HG03196 (cell line): ENCODE results near the gene METRN.
"Not testable (repeated sequence)": the region's sequence is repeated elsewhere in the genome, so short reads cannot be mapped to it uniquely, and the experiment has no call there.

Source experiments
- ATAC-seq: cut with Tn5 transposase; IDR thresholded peaks from one replicate; pipeline ENCODE4 v1.9.1; 2021; ENCODE audit not compliant: unreplicated experiment

Gene METRN

DNA sequence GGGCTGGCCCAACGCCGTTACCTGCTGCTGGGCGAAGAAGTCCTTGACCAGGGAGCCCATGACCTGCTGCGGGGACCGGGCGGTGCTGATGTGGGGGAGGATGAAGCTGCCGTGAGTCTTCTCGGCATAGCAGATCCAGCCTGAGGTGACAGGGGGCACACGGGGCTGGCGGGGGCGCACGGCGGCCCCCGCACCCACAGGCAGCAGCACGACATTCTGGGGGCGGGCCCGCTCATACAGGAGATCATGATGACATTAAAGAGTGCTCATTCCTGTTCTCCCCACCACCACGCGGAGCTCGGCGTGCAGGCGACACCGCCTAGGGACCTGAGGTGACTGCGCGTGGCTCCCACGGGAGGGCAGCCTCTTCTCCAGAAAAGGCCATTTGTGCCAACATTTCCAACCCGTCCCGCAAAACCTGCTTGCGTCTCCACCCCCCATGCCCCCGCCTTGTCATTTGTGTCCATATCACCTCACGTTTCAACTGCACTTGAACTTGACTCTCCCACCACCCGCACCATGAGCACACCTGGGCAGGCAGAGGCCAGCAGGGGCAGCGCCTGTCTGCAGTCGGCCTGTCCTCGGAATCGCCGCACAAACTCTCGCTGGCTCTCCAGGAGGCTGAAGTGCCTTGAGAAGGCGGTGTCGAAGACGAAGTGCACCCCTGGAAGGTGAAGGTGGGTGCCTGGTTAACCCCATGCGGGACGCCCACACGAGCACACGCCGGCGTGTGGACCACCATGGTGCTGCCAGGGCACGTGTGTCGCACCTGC is 19.5 kb downstream of the METRN start:
- ATAC-seq, result no peak

DNA sequence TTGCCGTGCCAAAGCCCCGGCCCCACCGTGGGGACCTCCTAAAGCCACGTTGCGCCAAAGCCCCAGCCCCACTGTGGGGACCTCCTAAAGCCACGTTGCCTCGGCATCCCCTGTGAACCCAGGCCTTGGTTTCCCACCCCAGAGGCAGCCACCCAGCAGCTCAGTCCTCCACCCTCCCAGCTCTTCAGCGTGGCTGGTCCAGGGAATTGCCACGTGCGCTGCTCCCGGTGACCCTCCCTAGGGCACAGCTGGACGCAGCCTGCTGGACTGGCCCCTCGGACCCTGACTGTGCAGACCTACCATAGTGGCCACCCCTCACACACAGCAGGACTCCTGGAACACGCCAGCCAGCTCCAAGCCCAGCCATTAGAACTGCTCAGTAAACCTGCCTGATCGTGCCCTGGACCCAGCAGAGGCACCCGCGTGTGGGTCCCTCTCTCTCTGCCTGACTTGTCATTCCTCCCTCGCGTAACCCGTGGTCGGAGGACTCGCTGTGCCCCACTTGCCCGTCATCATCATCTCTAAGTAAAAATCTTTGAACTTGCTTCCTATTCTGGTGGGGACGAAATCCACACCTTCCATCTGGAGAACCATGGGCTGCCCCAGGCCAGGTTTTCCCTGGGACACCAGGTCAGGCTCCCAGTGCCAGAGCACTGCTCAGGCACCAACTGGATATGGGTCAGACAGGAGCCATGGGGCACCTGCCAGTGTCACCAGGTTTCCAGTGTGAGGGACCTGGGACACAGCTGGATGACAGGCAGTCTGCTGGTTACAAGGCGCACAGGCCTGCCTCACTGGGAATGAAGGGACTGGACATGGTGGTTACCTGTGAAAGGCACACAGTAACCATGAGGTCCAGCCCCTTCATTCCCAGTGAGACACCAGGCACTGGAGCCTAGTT is 20.3 kb downstream of the METRN start:
- ATAC-seq, result no peak

DNA sequence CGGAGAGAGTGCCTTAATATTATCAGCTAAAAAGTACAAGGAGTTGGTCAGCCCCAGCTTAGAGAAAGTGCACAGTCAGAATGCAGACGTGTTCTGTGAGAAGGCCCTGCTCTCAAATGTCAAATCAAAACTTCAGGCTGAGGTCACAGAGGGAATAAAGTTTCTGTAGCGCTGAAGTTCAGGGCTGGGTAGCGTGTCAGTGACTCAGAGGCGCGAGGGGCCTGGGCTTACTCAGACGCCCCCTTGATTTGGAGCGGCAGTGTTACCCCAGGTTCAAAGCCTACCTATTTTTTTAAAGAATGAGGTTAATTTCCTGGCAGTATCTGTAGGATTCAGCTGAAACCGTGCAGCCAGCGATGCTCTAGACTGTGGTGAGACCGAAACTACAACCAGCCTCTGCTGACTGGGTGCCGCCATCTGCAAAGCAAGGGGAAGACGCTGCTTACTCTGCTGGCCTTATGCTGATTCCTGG is 21.1 kb downstream of the METRN start:
- no peak for ATAC-seq

DNA sequence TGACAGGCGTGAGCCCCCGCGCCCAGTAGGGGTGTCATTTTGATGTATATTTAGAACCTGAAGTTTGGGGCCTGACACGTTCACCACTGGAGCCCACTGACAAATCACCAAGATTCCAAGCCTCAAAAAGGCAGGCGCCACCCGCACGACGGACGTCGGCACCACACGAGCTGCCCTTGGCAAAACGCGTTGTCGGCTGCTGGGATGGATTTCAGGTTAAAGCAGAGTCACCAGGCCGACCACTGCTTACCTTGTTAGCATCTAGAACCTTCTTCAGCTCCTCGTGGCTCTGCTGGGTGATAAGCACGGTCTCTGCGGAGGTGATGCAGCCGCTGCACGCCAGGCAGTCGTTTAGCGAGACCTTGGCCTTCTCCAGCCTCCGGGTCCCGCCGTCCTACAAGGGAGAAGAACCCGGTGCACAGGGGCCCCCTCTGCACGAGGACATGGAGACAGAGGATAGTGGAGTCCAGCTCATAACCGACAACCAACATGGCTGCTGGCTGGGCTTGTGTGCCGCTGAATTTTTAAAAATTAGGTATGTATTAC is 22.1 kb downstream of the METRN start:
- no peak for ATAC-seq

DNA sequence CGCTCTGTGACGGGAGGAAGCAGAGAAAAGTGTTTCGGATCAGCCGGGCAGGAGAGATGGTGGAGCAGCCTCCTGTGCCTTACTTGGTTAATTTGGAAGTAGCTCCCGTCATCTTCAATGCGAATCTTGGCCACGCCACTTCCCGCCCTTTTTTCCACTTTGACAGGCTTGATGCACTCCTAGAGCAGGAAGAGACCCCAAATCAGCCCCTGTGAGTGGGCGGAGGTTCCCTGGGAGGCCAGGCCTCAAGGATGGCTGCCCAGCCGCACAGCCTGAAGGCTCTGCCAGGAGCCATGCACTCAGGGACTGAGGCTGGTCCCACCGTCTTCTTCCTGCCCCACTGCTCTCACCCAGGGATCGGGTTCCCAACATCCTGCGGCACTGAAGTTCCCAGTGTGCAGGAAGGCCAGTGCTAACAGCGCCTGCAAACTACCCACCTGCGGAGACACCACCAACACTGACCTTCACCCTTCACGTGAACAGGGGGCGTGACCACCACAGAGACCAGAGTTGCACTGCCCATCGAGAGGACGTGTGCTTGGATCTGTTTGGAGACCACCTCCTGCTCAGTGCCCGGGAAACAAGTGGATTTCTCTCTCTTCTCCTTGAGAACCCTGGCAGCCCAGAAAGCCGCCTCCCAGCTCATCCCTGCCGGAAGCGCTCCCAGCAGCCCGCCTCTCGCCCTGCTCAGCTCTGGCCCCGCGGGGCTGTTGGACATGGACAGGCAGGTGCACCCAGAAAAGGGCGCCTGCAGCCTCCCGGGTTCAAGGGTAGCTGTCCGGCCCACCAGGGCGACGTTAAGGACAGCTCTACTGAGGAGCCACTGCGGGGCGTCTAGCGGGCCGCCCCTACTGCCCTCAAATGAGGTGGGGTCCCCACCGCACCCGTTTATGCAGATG is 24.9 kb downstream of the METRN start:
- no peak for ATAC-seq

DNA sequence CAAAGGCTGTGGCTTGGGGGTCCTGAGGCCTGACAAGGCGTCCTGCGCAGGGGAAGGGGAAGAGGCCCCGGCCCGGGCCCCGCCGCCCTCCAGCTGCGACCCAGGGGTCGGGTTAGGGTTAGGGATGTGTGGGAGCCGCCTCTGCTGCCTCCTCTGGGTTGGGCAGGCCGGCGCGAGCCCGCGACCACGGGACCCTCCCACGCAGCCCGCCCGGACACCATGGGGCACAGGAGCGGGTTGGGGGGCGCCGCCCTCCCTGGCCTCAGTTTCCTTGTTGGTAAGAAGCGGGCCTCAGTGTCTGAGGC is 25.5 kb downstream of the METRN start:
- peak; percentile 8 for ATAC-seq

DNA sequence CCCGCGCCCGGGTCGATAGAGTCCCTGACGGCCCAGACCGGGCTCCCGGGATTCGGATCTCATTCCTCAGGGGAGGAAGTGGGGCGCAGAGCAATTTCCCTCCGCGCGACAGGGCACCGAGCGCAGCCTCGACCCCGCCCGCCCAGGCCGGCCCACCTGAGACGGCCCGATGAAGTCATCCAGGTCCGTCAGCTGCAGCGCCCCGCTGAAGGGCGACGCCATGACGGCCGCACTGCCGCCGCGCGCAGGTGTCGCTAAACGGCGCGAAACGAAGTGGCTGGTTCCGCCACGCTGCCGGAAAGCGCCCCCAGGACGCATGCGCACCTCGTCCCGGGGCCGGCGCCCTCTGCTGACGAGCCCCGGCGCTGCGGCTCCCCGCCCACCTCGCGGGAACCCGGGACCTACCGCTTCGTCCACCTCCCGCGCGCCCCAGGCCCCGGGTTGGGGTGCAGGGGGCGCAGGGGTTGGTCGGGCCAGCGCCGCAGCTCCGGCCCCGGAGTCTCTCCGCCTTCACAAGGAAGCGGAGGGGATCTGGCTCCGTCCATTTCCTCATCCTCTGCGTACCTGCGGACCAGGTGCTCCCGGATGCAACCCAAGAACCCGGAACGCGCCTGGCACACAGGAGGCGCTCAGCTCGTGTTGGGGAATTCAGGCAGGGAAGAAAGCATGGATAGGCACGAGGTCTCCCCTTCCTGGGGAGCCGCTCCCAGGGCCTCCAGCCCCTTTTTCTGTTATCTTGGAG is 26.0 kb downstream of the METRN start, which contains the start of gene CIAO3:
Gene CIAO3, minus strand, starts transcription at position 234 of the 742 bp plus-strand sequence. Its CDS starts 12 bp downstream, at position 222.
- peak; percentile 71 for ATAC-seq

DNA sequence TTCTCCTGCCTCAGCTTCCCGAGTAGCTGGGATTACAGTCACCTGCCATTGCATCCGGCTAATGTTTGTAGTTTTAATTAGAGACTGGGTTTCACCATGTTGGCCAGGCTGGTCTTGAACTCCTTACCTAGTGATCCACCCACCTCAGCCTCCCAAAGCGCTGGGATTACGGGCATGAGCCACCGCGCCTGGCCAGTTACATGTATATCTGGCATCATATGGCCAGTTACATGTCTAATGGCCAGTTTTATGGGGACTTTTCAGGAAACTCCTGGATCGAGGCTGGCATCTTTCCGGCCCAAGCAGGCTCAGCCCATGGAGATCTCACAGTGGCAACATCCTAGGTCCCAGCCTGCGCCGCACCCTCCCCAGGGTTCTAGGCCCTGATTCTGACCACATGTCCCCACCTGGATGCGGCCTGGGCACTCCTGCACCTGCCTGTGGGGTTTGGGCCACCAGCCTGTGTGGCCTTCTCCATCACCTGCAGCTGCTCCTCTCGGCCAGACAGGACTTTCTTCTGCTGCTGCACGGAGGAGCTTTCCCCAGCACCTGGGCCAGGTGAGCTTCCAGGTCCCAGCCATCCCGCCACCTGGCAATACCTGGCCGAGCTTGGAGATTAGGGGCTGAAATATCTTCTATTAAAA is 27.2 kb downstream of the METRN start:
- ATAC-seq, result no peak

DNA sequence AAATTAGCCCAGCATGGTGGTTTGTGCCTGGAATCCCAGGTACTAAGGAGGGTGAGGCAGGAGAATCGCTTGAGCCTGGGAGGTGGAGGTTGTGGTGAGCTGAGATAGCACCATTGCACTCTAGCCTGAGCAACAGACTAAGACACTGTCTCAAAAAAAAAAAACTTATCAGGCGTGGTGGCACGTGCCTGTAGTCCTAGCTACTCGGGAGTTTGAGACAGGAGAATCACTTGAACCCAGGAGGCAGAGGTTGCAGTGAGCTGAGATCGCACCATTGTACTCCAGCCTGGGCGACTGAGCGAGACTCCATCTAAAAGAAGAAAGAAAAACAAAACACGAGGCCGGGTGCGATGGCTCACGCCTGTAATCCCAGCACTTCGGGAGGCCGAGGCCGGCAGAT is 28.0 kb downstream of the METRN start:
- not testable (repeated sequence) for ATAC-seq

DNA sequence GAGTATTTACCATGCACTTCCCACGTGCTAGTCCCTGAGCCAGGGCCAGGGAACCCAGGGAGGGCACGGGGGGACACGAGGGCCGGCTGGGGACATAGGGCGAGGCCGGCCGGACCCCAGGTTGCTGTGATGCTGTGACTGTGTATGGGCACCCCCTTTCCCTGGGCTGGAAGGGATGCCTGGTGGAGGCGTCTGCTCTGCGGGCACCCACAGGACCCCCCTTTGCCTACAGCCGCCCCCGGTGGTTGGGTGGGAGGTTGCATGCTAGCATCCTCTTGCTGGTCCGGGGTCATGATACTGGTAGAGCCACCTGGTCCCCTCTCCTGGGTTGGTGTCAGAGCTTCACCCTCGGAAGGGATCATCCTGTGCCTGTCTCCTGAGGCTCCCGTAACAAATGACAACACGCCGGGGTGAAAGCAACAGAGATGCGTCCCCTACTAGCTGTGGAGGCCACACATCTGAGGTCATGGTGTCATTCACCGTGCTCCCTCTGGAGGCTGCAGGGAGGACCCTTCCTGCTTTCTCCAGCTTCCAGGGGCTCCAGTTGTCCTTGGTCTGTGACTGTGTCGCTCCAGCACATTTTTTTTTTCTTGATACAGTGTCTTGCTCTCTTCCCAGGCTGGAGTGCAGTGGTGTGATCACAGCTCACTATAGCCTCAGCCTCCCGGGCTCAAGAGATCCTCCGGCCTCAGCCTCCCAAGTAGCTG is 29.0 kb downstream of the METRN start:
- ATAC-seq, result no peak

DNA sequence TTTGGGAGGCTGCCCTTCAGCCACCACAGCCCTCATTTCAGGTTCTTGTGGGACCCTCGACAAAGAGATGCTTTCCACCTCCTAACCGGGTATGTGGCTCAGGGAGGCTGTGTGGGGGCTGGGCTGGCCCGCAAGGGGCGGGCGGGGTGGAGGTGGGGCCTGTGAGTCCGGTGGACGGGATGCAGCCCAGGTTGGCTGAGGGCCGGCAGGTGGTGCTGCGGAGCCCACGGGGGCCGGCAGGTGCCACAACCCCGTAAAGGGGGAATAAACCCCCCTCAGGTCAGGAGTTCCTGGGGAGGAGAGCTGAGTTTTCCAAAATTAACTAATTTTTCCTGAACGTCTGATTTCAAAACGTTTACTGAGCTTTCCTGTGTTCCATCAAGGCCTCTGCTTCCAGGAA is 30.8 kb downstream of the METRN start:
- ATAC-seq, result no peak

DNA sequence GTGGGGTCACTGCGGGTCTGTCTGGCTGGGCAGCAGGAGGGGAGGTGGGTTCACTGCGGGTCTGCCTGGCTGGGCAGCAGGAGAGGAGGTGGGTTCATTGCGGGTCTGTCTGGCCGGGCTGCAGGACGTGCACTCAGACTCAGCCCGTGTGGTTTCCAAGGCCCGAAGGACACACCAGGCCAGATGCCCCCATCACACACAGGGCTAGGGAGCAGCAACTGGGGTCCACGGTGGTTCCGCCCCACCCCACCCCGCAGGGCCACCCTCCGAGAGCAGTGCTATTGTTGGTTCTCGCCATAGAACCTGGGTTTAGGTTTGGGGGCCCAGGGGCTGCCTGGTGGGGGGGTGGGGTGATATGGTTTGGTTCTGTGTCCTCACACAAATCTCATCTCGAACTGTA is 31.7 kb downstream of the METRN start:
- no peak for ATAC-seq

DNA sequence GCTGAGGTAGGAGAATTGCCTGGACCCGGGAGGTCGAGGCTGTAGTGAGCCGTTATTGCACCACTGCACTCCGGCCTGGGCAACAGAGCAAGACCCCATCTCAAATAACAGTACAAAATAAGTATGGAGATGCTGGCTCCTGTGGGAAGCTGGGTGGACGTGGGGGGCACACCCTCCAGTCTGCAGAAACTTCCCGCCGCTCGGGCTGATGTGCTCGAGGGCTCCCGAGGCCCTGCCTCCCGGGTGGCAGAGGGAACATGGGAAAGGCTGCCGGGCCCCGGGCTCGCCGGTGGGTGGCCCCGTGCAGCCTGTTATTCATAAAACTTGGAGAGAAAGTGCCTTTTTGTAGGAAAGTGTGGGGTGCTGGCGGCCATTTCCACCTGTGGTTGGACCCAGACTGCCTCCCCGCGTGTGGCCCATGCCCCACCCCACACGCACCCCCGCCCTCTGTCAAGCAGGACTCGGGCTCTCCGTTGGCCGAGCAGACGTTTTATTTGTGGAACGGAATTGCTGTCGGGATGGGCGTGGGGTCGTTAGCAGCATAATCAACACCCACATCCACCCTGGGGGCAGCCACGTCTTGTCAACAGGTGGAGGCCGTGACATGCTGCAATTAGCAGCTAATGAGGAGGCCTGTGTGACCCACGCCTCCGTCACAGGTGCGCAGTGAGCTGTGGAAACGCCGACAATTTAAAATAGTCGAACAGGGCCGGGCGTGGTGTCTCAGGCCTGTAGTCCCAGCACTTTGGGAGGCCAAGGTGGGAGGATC is 33.2 kb downstream of the METRN start:
- ATAC-seq, result no peak

DNA sequence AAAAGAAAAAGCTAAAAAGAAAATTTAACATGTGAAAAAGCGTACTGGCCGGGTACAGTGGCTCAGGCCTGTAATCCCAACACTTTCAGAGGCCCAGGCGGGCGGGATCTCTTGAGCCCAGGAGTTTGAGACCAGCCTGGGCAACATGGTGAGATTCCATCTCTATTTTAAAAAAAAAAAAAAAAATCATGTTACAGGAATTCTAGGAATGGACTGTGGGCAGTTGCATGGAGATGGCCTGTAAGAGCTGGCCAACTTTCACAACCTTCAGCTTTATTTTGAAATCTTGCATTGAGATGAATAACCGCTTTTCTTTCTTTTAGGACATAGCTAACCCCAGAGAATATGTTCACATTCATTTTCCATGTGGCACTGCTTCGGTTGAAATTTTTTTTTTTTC is 34.1 kb downstream of the METRN start:
- ATAC-seq, result no peak

DNA sequence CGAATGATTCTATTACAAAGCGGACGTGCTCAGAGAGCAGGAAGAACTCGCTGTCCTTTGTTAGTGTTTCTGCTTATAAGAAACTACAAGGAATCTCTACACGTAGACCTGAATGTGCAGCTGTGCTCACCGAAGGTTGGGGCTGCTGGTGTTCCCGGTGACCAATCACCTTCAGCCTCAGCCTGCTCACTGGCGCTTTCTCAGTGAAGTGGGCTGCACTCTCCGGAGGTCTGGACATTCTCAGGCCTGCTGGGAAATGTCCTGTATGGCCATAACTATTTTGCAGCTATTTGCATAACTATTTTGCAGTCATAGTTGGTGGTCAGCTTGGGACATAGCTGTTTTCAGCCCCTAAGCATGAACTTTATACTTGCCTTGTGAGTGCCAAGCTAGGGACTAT is 35.6 kb downstream of the METRN start:
- ATAC-seq, result no peak

DNA sequence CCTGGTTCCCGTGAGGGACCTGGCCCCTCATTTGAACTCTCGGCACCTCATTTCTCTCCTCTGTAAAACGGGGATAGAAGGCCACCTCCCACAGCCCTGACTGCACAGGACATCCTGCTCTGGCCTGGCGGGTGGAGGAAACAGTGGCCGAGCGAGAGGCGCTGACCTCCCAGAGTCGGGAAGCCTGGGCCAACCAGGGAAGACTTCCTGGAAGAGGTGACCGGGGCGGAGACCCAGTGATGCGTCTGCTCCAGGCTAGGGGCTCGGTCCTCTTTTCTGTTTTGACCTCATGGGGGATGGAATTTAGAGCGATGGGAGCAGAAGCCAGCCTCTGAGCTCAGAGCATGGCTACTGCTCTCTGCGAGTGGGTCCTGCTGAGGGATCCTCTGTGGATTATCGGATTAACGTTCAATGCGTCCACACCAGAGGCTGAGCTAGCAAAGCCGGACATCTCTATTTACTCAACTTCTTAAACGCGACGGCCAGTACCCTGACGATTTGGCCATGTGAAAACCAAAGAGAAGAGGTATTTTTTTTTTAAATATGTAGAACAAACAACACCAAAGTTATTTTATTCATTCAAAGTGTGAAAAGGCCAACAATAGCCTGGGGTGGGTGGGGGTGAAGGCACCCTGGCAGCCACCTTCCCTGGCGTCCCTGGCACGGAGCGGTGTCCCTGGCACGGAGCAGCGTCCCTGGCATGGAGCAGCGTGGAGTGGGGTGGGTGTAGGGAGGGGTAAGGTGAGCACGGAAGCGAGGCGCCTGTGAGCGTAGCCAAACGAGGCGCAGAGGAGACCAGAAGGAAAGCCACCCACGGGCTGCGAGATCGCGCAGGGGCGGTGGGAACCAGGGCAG is 36.5 kb downstream of the METRN start:
- ATAC-seq, result no peak

DNA sequence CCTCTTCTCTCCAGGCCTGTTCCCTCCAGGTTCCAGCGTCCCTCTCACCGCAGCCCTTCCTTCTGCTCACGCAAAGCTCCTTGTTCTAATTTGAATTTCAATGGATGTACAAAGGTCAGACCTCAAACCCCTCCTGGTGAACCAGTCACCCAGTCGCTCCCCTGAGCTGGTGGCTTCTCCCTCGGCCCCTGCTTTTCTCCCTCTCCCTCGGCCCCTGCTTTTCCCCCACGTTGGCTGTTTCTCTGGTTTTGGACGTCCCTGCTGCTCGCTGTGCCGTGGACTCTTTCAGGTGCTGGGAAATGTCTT is 37.0 kb downstream of the METRN start:
- no peak for ATAC-seq
